Stimulated activated CD8-positive, alpha-beta memory T cell treated with anti-CD3 and anti-CD28 coated beads, Interleukin-12 subunit alpha, Interleukin-12 subunit beta, amount 100 ng/mL, for 4 hours (primary cell): ENCODE measurements around the gene NEXN.

Experiments
- DNase-seq: peaks from one replicate; pipeline ENCODE4 v3.0.0-alpha.2; 2020; ENCODE audit warnings: low read depth

The NEXN gene

GRCh38 chr1:77888081-77888780 lies at the start of gene NEXN:
TSS of gene NEXN (plus strand) at chr1:77888624. CDS start at chr1:77916107, 27,483 bp downstream.
- DNase-seq, result no peak

- DNase-seq, result no peak
Observed at GRCh38 chr1:77841574-77841973, 46.9 kb upstream of the NEXN start.

- no peak for DNase-seq
Observed at GRCh38 chr1:77845951-77846350, 42.5 kb upstream of the NEXN start.

- no peak for DNase-seq
Observed at GRCh38 chr1:77846966-77847365, 41.5 kb upstream of the NEXN start.

GRCh38 chr1:77847621-77848080 lies 40.8 kb upstream of the NEXN start:
- no peak for DNase-seq

DNA sequence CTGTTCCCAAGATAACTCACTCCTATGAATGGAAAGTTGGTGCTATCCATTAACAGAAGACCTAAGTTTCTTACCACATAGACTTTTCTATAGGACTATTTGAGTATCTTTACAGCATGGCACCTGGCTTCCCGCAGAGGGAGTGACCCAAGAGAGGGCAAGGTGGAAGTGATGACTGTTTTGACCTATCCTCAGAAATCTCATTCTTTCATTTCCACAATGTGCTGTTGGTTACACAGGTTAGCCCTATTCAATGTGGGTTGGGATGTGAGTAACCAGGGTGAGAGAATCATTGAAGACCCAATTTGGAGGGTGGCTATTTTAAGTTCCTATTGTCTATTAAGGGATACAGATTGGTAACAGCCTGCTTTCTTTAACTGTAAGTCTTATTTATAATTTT lies 38.3 kb upstream of the NEXN start:
- DNase-seq, result no peak

GRCh38 chr1:77857552-77857951 lies 30.9 kb upstream of the NEXN start:
- DNase-seq, result no peak

GRCh38 chr1:77858725-77859124 lies 29.7 kb upstream of the NEXN start:
- no peak for DNase-seq

DNA sequence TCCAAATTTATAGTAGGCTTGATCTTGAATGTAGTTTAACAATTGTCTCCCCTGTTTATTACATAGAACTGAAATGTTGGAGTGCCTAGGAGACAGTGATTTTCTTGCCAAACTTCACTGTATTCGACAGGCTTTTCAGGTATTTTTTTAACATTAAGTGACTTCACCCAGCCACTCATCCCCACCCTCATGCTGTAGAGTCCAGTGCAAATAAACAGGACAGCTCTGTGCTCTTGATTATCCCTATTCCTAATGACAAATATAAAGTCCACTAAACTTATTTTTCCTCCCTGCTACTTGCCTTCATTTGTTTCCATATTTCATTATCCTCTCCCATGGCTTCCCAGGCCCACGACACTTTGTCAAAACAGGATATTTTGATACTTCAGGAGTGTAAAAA lies 29.2 kb upstream of the NEXN start:
- DNase-seq, result no peak

GRCh38 chr1:77866296-77866695 lies 22.1 kb upstream of the NEXN start:
- no peak for DNase-seq

- no peak for DNase-seq
Observed at GRCh38 chr1:77872645-77873044, 15.8 kb upstream of the NEXN start.

DNA sequence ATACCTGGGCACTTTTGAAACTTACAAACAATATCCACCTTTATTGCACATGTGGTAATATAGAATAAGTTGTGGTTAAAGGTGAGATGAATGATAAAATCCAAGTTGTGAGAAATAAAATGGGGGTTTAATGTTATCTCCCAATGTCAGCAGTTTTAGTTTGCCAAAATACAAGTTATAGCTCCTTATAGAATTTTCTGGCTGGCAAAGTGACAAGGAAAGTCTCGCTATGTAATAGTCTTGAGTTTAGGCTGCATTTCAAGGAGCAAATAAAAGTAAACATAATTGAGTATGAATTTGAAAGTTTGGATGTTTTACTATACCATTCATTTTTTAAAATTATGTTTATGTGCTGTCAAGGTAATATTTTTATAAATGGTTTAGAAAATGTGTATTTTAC lies 15.0 kb upstream of the NEXN start:
- DNase-seq, result no peak

DNA sequence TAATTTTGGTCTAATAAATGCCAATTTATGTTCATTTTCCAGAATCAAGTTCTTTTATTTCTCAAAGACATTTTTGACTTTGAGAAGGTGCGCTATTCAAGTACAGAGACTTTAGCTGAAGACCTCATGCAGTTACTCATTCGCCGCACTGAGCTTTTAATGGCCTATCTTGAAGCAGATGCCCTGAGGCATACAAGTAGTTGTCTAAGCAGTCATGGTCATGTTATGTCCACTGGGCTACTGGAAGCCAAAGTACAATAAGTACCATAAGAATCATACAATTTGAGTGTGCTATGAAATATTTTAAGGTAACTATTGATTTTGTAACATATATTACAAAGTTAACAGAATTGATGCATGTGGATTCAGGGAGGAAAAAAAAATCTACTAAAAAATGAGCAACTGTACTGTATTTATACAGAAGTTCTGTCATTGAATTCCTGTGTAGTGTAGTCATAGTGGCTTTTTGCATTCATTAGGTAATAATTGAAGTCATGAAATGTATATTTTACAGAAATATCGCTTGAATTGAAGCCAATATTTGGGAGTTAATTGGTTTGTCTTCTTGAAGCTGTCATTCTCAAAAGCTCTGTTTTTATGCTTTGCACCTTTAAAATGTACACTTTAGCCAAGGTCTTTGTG lies 13.5 kb upstream of the NEXN start:
- DNase-seq, result no peak

GRCh38 chr1:77876884-77877283 lies 11.5 kb upstream of the NEXN start:
- no peak for DNase-seq

GRCh38 chr1:77881061-77881460 lies 7.4 kb upstream of the NEXN start:
- no peak for DNase-seq

DNA sequence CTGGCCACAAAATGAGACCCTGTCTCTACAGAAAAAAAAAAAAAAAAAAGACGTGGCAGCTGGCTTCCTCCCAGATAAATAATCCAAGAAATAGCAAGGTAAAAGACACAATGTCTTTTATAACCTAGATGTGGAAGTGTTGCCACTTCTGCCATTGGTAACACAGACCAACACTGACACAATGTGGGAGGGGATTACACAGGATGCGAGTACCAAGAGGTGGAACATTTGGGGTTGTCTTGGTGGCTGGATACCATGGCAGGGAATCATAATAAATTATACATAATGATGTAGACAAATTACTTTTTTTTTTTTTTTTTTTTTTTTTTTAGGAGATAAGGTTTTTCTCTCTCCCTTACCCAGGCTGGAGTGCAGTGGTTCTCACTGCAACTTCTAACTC lies 6.0 kb upstream of the NEXN start:
- no peak for DNase-seq

DNA sequence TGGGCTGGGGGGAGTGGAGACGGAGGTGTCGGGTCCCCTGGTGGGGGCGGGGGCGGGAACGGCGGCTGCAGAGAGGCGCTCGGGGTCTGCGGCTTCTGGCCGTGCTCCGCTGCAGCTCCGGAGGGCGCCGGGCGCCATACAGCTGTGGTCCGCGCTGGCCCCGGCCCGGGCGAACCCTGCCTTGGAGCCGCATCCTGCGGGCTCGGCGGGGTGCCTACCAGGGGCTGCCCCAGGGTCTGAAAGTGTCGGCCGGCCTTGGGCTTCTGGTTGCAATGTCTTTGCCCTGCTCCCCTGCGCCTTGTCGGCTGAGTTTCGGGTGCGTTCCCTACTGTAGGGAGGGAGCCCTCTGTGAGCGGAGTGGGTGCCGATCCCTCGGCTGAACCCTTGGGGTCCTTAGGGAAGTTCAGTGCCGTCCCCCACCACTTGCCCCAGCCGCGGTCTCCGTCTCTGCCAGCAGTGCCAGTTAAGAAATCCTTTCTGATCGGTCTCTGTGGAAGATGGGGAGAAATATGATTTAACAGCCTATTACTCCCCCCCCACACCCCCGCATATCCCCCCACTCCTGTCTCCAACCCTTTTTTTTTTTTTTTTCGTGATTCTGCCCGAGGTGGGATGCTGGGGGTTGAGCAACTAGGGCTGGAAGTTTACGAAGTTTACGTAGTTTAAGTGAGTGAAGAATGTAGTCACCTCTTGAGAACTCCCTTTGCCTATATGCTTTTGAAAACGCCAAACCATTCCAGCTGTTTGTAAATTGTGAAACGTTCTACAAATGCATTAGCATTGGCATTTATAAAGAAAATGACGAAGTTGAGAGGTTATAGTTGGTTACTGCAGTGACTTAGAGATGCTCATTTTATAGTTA lies 588 bp downstream of the NEXN start:
- DNase-seq, result no peak

DNA sequence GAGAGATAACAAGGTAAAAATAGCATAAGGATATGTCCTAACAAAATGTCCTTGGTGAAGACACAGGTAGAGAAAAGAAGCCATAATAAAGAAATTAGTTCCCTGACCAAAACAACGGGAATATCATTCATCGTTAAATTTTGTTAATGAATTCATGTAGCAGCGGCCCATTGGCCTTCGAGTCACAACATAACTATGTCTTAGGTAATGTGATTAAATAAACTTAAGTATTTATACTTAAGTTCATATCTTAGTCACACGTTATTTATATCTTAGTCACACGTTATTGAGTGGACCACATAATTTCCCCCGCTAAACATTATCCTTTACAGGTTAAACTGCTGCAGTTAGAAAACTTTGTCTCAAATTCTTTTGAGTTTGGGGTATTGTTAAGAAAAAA lies 1.2 kb downstream of the NEXN start:
- no peak for DNase-seq

- no peak for DNase-seq
Observed at GRCh38 chr1:77891200-77891599, 2.8 kb downstream of the NEXN start.

GRCh38 chr1:77899647-77900320 lies 11.4 kb downstream of the NEXN start:
- DNase-seq, result no peak

- DNase-seq, result no peak
Observed at GRCh38 chr1:77900687-77901293, 12.4 kb downstream of the NEXN start.

DNA sequence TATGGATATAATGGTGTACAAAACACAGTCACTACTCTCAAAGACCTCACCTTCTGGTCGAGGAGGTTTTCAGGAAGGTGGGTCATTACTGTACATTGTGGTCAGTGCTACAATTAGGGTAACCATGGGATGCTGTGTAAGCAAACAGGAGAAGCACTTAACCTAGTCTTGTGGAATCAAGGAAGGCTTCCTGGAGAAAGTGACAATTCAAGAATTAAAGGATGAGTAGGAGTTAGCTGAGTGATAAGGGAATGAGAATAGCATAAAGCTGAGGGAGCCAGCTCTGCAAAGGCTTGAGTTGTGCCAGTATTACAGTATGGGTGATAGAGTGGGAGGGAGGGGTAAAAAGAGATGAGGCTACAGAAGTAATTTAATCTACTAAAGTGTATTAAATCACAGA lies 17.2 kb downstream of the NEXN start:
- DNase-seq, result no peak
